C4-2B (cell line): ENCODE data around the gene TPD52L2.

Source experiments
- ZFX ChIP-seq: fragments of 450-650 bp; IDR thresholded peaks from 2 replicates; pipeline ENCODE4 v1.6.1; 2017
- TF ChIP-seq, protein P1 (sequence below): fragments of 450-650 bp; conservative IDR thresholded peaks from 2 replicates; pipeline ENCODE4 v1.5.1; 2017; ENCODE audit warnings: mild to moderate bottlenecking

DNA sequence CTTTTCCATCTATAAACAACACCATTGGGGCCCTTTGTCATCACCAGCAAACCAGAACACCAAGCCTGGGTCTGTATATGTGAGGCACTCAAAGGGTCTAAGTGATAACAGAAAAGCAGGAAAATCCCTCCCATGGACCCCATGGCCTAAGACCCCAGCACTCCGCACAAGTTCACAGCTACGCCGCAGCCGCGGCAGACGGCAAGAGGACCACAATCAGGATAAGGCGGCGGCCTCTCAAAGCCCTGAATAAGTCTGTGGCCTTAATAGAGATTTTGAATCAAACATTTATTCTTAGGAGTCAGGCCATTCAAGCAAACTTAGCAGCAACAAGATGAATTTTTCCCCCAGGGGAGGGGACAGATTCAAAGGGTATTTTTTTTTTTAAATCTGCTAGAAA is 36.9 kb upstream of the TPD52L2 start:
- TF ChIP-seq, protein P1, sequence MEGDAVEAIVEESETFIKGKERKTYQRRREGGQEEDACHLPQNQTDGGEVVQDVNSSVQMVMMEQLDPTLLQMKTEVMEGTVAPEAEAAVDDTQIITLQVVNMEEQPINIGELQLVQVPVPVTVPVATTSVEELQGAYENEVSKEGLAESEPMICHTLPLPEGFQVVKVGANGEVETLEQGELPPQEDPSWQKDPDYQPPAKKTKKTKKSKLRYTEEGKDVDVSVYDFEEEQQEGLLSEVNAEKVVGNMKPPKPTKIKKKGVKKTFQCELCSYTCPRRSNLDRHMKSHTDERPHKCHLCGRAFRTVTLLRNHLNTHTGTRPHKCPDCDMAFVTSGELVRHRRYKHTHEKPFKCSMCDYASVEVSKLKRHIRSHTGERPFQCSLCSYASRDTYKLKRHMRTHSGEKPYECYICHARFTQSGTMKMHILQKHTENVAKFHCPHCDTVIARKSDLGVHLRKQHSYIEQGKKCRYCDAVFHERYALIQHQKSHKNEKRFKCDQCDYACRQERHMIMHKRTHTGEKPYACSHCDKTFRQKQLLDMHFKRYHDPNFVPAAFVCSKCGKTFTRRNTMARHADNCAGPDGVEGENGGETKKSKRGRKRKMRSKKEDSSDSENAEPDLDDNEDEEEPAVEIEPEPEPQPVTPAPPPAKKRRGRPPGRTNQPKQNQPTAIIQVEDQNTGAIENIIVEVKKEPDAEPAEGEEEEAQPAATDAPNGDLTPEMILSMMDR: no peak
- TF ChIP-seq ZFX: no peak
